Activated naive CD8-positive, alpha-beta T cell treated with anti-CD3 and anti-CD28 coated beads for 36 hours (primary cell): ENCODE results near the gene FYN. TPM values are rescaled to one million over a fixed set of nuclear protein-coding genes. Genes with fewer than 3 reads are reported as not detected.
"Not testable (repeated sequence)": the region's sequence is repeated elsewhere in the genome, so short reads cannot be mapped to it uniquely, and the experiment has no call there.

Source experiments
- DNase-seq: peaks from one replicate; pipeline ENCODE4 v3.0.0; 2021
- H3K27ac Mint-ChIP-seq: one replicate; pipeline ENCODE4 v1.8.0; 2022; ENCODE audit warnings: mild to moderate bottlenecking, moderate library complexity, mixed read lengths
- H3K27me3 Mint-ChIP-seq: one replicate; pipeline ENCODE4 v1.8.0; 2022; ENCODE audit warnings: mild to moderate bottlenecking, mixed read lengths
- H3K36me3 Mint-ChIP-seq: one replicate; pipeline ENCODE4 v1.8.0; 2021; ENCODE audit warnings: mild to moderate bottlenecking, mixed read lengths
- H3K4me1 Mint-ChIP-seq: one replicate; pipeline ENCODE4 v1.8.0; 2021; ENCODE audit warnings: mixed read lengths
- H3K4me3 Mint-ChIP-seq: one replicate; pipeline ENCODE4 v1.8.0; 2022; ENCODE audit warnings: mild to moderate bottlenecking, moderate library complexity, mixed read lengths
- H3K9me3 Mint-ChIP-seq: one replicate; pipeline ENCODE4 v1.8.0; 2022; ENCODE audit warnings: mixed read lengths
- total RNA-seq, 2 experiments: library from RNA; stranded (reverse); gene quantifications; one replicate each; pipeline ENCODE4 v1.2.3, GENCODE V29; 2021

Gene FYN
- 100 to 1,000 TPM; 390 to 395 TPM for total RNA-seq

- peaks cover 29% of the 10 kb centered on the region for H3K4me1 Mint-ChIP-seq
Observed at GRCh38 chr6:111873178-111874024, at the start of gene FYN. Gene FYN, minus strand, starts transcription at chr6:111873452. Its CDS starts 153,401 bp downstream, at chr6:111720051.

GRCh38 chr6:111922454-111923297 is 49.4 kb upstream of the FYN start:
- Mint-ChIP-seq H3K4me3 (no peak overlapping the region), H3K27me3 (no peaks in the 10 kb centered on the region), H3K9me3 (no peaks in the 10 kb centered on the region), H3K27ac (peak overlapping the region; percentile 64), H3K4me1 (peaks cover 28% of the 10 kb centered on the region), H3K36me3 (no peaks in the 10 kb centered on the region)
- DNase-seq, result no peak

More at GRCh38 chr6:111873178-111874024, at the start of gene FYN:
- Mint-ChIP-seq H3K4me3 (peak within 1 kb of the TSS; percentile 97), H3K27me3 (no peaks in the 10 kb centered on the region), H3K9me3 (no peaks in the 10 kb centered on the region), H3K27ac (peak within 1 kb of the TSS; percentile 97), H3K36me3 (peaks cover 32% of the 10 kb centered on the region)
- peak; percentile 100 for DNase-seq

GRCh38 chr6:111921103-111921502 is 47.9 kb upstream of the FYN start:
- Mint-ChIP-seq H3K27ac (no peak overlapping the region), H3K9me3 (no peaks in the 10 kb centered on the region), H3K27me3 (no peaks in the 10 kb centered on the region), H3K36me3 (no peaks in the 10 kb centered on the region), H3K4me1 (peaks cover 28% of the 10 kb centered on the region), H3K4me3 (no peak overlapping the region)
- DNase-seq, result no peak

GRCh38 chr6:111920578-111920977 is 47.3 kb upstream of the FYN start:
- no peak for DNase-seq
- Mint-ChIP-seq H3K4me1 (peaks cover 28% of the 10 kb centered on the region), H3K27ac (no peak overlapping the region), H3K36me3 (no peaks in the 10 kb centered on the region), H3K4me3 (no peak overlapping the region), H3K9me3 (no peaks in the 10 kb centered on the region), H3K27me3 (no peaks in the 10 kb centered on the region)

GRCh38 chr6:111918825-111919224 is 45.6 kb upstream of the FYN start:
- H3K9me3 Mint-ChIP-seq, result no peaks in the 10 kb centered on the region
- peaks cover 15% of the 10 kb centered on the region for H3K4me1 Mint-ChIP-seq
- DNase-seq, result no peak
- no peak overlapping the region for H3K4me3 Mint-ChIP-seq
- no peak overlapping the region for H3K27ac Mint-ChIP-seq
- H3K36me3 Mint-ChIP-seq, result no peaks in the 10 kb centered on the region
- no peaks in the 10 kb centered on the region for H3K27me3 Mint-ChIP-seq

- no peaks in the 10 kb centered on the region for H3K36me3 Mint-ChIP-seq
- H3K4me1 Mint-ChIP-seq, result peaks cover 2% of the 10 kb centered on the region
- H3K27ac Mint-ChIP-seq, result no peak overlapping the region
Observed at GRCh38 chr6:111916747-111917146, 43.5 kb upstream of the FYN start.

GRCh38 chr6:111914617-111915016 is 41.4 kb upstream of the FYN start:
- Mint-ChIP-seq H3K9me3 (no peaks in the 10 kb centered on the region), H3K36me3 (no peaks in the 10 kb centered on the region), H3K4me3 (no peak overlapping the region), H3K27ac (no peak overlapping the region), H3K27me3 (no peaks in the 10 kb centered on the region), H3K4me1 (peaks cover 8% of the 10 kb centered on the region)
- no peak for DNase-seq

More at GRCh38 chr6:111916747-111917146, 43.5 kb upstream of the FYN start:
- Mint-ChIP-seq H3K4me3 (no peak overlapping the region), H3K27me3 (no peaks in the 10 kb centered on the region), H3K9me3 (no peaks in the 10 kb centered on the region)
- no peak for DNase-seq

GRCh38 chr6:111912904-111913303 is 39.7 kb upstream of the FYN start:
- Mint-ChIP-seq H3K9me3 (no peaks in the 10 kb centered on the region), H3K4me1 (peaks cover 8% of the 10 kb centered on the region), H3K4me3 (no peak overlapping the region), H3K27ac (no peak overlapping the region), H3K36me3 (no peaks in the 10 kb centered on the region), H3K27me3 (no peaks in the 10 kb centered on the region)
- no peak for DNase-seq

GRCh38 chr6:111911428-111911827 is 38.2 kb upstream of the FYN start:
- Mint-ChIP-seq H3K36me3 (no peaks in the 10 kb centered on the region), H3K4me3 (no peak overlapping the region), H3K9me3 (no peaks in the 10 kb centered on the region), H3K4me1 (peaks cover 8% of the 10 kb centered on the region), H3K27me3 (no peaks in the 10 kb centered on the region), H3K27ac (no peak overlapping the region)
- DNase-seq, result no peak

- no peak overlapping the region for H3K27ac Mint-ChIP-seq
- peaks cover 2% of the 10 kb centered on the region for H3K9me3 Mint-ChIP-seq
- DNase-seq, result no peak
- H3K27me3 Mint-ChIP-seq, result no peaks in the 10 kb centered on the region
- H3K36me3 Mint-ChIP-seq, result no peaks in the 10 kb centered on the region
- H3K4me3 Mint-ChIP-seq, result no peak overlapping the region
- peaks cover 8% of the 10 kb centered on the region for H3K4me1 Mint-ChIP-seq
Observed at GRCh38 chr6:111909238-111909637, 36.0 kb upstream of the FYN start.

- H3K36me3 Mint-ChIP-seq, H3K4me3 Mint-ChIP-seq, H3K27me3 Mint-ChIP-seq, H3K4me1 Mint-ChIP-seq, DNase-seq, H3K27ac Mint-ChIP-seq, H3K9me3 Mint-ChIP-seq: not testable (repeated sequence)
Observed at GRCh38 chr6:111908365-111908764, 35.1 kb upstream of the FYN start.

GRCh38 chr6:111900735-111901134 is 27.5 kb upstream of the FYN start:
- Mint-ChIP-seq H3K27ac (no peak overlapping the region), H3K4me3 (no peak overlapping the region), H3K9me3 (no peaks in the 10 kb centered on the region), H3K4me1 (no peaks in the 10 kb centered on the region), H3K27me3 (no peaks in the 10 kb centered on the region), H3K36me3 (no peaks in the 10 kb centered on the region)
- DNase-seq, result no peak

- Mint-ChIP-seq H3K36me3 (no peaks in the 10 kb centered on the region), H3K27me3 (no peaks in the 10 kb centered on the region), H3K4me1 (no peaks in the 10 kb centered on the region), H3K27ac (no peak overlapping the region), H3K9me3 (no peaks in the 10 kb centered on the region), H3K4me3 (no peak overlapping the region)
- DNase-seq, result no peak
Observed at GRCh38 chr6:111899531-111899930, 26.3 kb upstream of the FYN start.

- no peak for DNase-seq
- H3K27me3 Mint-ChIP-seq, result no peaks in the 10 kb centered on the region
- H3K4me3 Mint-ChIP-seq, result no peak overlapping the region
- H3K4me1 Mint-ChIP-seq, result no peaks in the 10 kb centered on the region
- no peak overlapping the region for H3K27ac Mint-ChIP-seq
- no peaks in the 10 kb centered on the region for H3K36me3 Mint-ChIP-seq
- H3K9me3 Mint-ChIP-seq, result no peaks in the 10 kb centered on the region
Observed at GRCh38 chr6:111898452-111898851, 25.2 kb upstream of the FYN start.

- H3K4me3 Mint-ChIP-seq, result no peak overlapping the region
- no peaks in the 10 kb centered on the region for H3K4me1 Mint-ChIP-seq
- H3K9me3 Mint-ChIP-seq, result no peaks in the 10 kb centered on the region
- H3K36me3 Mint-ChIP-seq, result no peaks in the 10 kb centered on the region
- no peak for DNase-seq
- no peaks in the 10 kb centered on the region for H3K27me3 Mint-ChIP-seq
- H3K27ac Mint-ChIP-seq, result no peak overlapping the region
Observed at GRCh38 chr6:111894951-111895350, 21.7 kb upstream of the FYN start.
